Endothelial cell of umbilical vein (primary cell): ENCODE results near the gene SLC18A3.

Experiments used
- CTCF ChIP-seq, 2 donors: IDR thresholded peaks; 1 replicate in 1 of 2; 2 replicates in 1 of 2; pipeline ENCODE4 v1.5.1; 2011; ENCODE audit warnings: low read length in 2 of 2, mild to moderate bottlenecking in 2 of 2, moderate library complexity in 2 of 2, control low read depth in 1 of 2, inconsistent platforms in 1 of 2, low read depth in 1 of 2; ENCODE audit not compliant: insufficient read depth in 1 of 2; ENCODE audit errors: extremely low read depth in 1 of 2
- EZH2 ChIP-seq: IDR thresholded peaks from 2 replicates; pipeline ENCODE4 v1.6.1; 2012; ENCODE audit warnings: borderline replicate concordance, low read depth, mild to moderate bottlenecking, moderate library complexity, low read length, inconsistent platforms; ENCODE audit not compliant: severe bottlenecking
- FOS ChIP-seq: IDR thresholded peaks from 2 replicates; pipeline ENCODE4 v1.6.1; 2011; ENCODE audit warnings: mild to moderate bottlenecking, low read length, moderate library complexity, borderline replicate concordance; ENCODE audit not compliant: insufficient read depth
- MAX ChIP-seq: IDR thresholded peaks from 2 replicates; pipeline ENCODE4 v1.6.1; 2011; ENCODE audit not compliant: insufficient read depth, insufficient read length
- POLR2A ChIP-seq: IDR thresholded peaks from 2 replicates; pipeline ENCODE4 v1.6.1; 2012; ENCODE audit warnings: low read depth, mild to moderate bottlenecking, control low read depth, low read length
- POLR2AphosphoS5 ChIP-seq: IDR thresholded peaks from 2 replicates; pipeline ENCODE4 v1.6.1; 2012; ENCODE audit warnings: low read depth, mild to moderate bottlenecking, control low read depth, low read length, moderate library complexity; ENCODE audit not compliant: insufficient read depth

GRCh38 chr10:49642311-49642710, 32.2 kb downstream of the SLC18A3 start:
- no peak for TF ChIP-seq CTCF (IDR thresholded peaks at IDR 0.05; ENCODE audit: extremely low read depth in 1 of 2, insufficient read depth in 1 of 2, low read depth in 1 of 2, low read length in 2 of 2)
- TF ChIP-seq POLR2AphosphoS5 = no peak
- no peak for TF ChIP-seq POLR2A
- TF ChIP-seq EZH2 = no peak
- TF ChIP-seq MAX = no peak
- TF ChIP-seq FOS = no peak
